Vagina (tissue), 2 donors: ENCODE data around the gene HID1.

ENCODE experiments used
- POLR2A ChIP-seq, 2 donors: fragments of 450-650 bp; IDR thresholded peaks; one replicate each; pipeline ENCODE4 v1.6.1; 2017; ENCODE audit warnings: antibody characterized with exemption in 2 of 2, mild to moderate bottlenecking in 2 of 2, moderate library complexity in 2 of 2
- TF ChIP-seq, protein P1 (sequence below), 3 experiments: fragments of 450-650 bp in 2 of 3; fragments of 200-600 bp in 1 of 3; sonication (generic) in 1 of 3; IDR thresholded peaks; one replicate each; pipeline ENCODE4 v1.5.1; 2017 to 2019; ENCODE audit warnings: antibody characterized with exemption in 3 of 3, mild to moderate bottlenecking in 2 of 3, moderate library complexity in 2 of 3

DNA sequence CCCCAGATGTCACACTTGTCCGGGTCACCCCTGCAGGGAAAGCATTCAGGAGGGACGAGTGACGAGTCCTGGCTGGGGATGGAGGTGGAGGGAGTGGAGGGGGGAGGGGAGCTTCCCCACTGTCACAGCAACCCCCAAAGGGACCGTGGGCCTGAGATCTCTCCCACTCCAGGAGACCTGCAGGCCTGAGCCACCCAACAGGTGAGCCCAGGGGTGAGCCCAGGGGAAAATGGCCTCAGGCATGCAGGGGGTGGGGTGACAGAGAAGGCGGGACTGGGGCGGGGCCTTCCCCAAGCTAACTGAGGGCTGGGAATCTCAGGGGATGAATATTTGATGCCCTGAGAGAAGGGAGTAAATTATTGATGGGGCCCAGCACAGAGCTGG, 51.9 kb downstream of the HID1 start:
- TF ChIP-seq, protein P1, sequence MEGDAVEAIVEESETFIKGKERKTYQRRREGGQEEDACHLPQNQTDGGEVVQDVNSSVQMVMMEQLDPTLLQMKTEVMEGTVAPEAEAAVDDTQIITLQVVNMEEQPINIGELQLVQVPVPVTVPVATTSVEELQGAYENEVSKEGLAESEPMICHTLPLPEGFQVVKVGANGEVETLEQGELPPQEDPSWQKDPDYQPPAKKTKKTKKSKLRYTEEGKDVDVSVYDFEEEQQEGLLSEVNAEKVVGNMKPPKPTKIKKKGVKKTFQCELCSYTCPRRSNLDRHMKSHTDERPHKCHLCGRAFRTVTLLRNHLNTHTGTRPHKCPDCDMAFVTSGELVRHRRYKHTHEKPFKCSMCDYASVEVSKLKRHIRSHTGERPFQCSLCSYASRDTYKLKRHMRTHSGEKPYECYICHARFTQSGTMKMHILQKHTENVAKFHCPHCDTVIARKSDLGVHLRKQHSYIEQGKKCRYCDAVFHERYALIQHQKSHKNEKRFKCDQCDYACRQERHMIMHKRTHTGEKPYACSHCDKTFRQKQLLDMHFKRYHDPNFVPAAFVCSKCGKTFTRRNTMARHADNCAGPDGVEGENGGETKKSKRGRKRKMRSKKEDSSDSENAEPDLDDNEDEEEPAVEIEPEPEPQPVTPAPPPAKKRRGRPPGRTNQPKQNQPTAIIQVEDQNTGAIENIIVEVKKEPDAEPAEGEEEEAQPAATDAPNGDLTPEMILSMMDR (IDR thresholded peaks at IDR 0.05): no peak
- TF ChIP-seq POLR2A (IDR thresholded peaks at IDR 0.05): no peak
